BLaER1 (cell line): ENCODE data around the gene LMCD1.

ENCODE experiments used
- H3K27ac ChIP-seq: shearing (Covaris generic); formaldehyde crosslinking; 2 replicates; pipeline ENCODE4 v1.8.1; 2022
- H3K27me3 ChIP-seq: shearing (Covaris generic); formaldehyde crosslinking; 2 replicates; pipeline ENCODE4 v1.8.1; 2022
- H3K36me3 ChIP-seq: shearing (Covaris generic); formaldehyde crosslinking; 2 replicates; pipeline ENCODE4 v1.8.1; 2022
- H3K4me1 ChIP-seq: shearing (Covaris generic); formaldehyde crosslinking; 2 replicates; pipeline ENCODE4 v1.8.1; 2022
- H3K4me2 ChIP-seq: shearing (Covaris generic); formaldehyde crosslinking; 2 replicates; pipeline ENCODE4 v1.8.1; 2022
- H3K4me3 ChIP-seq: shearing (Covaris generic); formaldehyde crosslinking; 2 replicates; pipeline ENCODE4 v1.8.1; 2022
- H3K9ac ChIP-seq: shearing (Covaris generic); formaldehyde crosslinking; 2 replicates; pipeline ENCODE4 v1.8.1; 2022
- H3K9me3 ChIP-seq: shearing (Covaris generic); formaldehyde crosslinking; 2 replicates; pipeline ENCODE4 v1.8.1; 2022
- H4K20me1 ChIP-seq: shearing (Covaris generic); formaldehyde crosslinking; 2 replicates; pipeline ENCODE4 v1.8.1; 2022
- Cebpa-rat ChIP-seq: shearing (Covaris generic); IDR thresholded peaks from 2 replicates; pipeline ENCODE4 v1.8.1; 2022

LMCD1 gene

GRCh38 chr3:8517487-8517886 lies 15.9 kb downstream of the LMCD1 start:
- Histone ChIP-seq H3K9ac (no peak overlapping the region), H3K27me3 (no peaks in the 10 kb centered on the region), H3K4me2 (no peak overlapping the region), H3K9me3 (peaks cover 19% of the 10 kb centered on the region; the same call in 1 of the 2 replicates), H3K4me3 (no peak overlapping the region), H3K36me3 (no peaks in the 10 kb centered on the region), H4K20me1 (no peaks in the 10 kb centered on the region), H3K27ac (no peak overlapping the region), H3K4me1 (peaks cover 19% of the 10 kb centered on the region)
- no peak for TF ChIP-seq Cebpa-rat

- H3K27ac ChIP-seq = no peak overlapping the region
- H3K4me1 ChIP-seq = peaks cover 19% of the 10 kb centered on the region
- no peaks in the 10 kb centered on the region for H4K20me1 ChIP-seq
- H3K9me3 ChIP-seq = peaks cover 19% of the 10 kb centered on the region; the same call in 1 of the 2 replicates
- no peak overlapping the region for H3K4me2 ChIP-seq
- H3K9ac ChIP-seq = no peak overlapping the region
- no peak overlapping the region for H3K4me3 ChIP-seq
- no peaks in the 10 kb centered on the region for H3K27me3 ChIP-seq
- no peak for TF ChIP-seq Cebpa-rat
- no peaks in the 10 kb centered on the region for H3K36me3 ChIP-seq
Observed at GRCh38 chr3:8518138-8518537, 16.5 kb downstream of the LMCD1 start.

- Histone ChIP-seq H3K4me2 (no peak overlapping the region), H3K4me1 (peaks cover 28% of the 10 kb centered on the region), H3K9me3 (peaks cover 19% of the 10 kb centered on the region; the same call in 1 of the 2 replicates), H3K4me3 (no peak overlapping the region), H3K9ac (no peak overlapping the region), H3K27ac (no peak overlapping the region), H3K27me3 (no peaks in the 10 kb centered on the region), H3K36me3 (no peaks in the 10 kb centered on the region), H4K20me1 (no peaks in the 10 kb centered on the region)
- no peak for TF ChIP-seq Cebpa-rat
Observed at GRCh38 chr3:8519156-8519555, 17.5 kb downstream of the LMCD1 start.

- Histone ChIP-seq H3K4me3 (no peak overlapping the region), H3K36me3 (no peaks in the 10 kb centered on the region), H3K9me3 (peaks cover 19% of the 10 kb centered on the region; the same call in 1 of the 2 replicates), H3K27me3 (no peaks in the 10 kb centered on the region), H4K20me1 (no peaks in the 10 kb centered on the region), H3K27ac (no peak overlapping the region), H3K4me2 (no peak overlapping the region), H3K4me1 (peaks cover 36% of the 10 kb centered on the region), H3K9ac (no peak overlapping the region)
- no peak for TF ChIP-seq Cebpa-rat
Observed at GRCh38 chr3:8519774-8520448, 18.3 kb downstream of the LMCD1 start.

GRCh38 chr3:8520816-8521403 lies 19.3 kb downstream of the LMCD1 start:
- H3K4me2 ChIP-seq = no peak overlapping the region
- no peaks in the 10 kb centered on the region for H3K36me3 ChIP-seq
- H4K20me1 ChIP-seq = no peaks in the 10 kb centered on the region
- H3K9ac ChIP-seq = no peak overlapping the region
- no peak overlapping the region for H3K4me3 ChIP-seq
- no peak overlapping the region for H3K27ac ChIP-seq
- no peak for TF ChIP-seq Cebpa-rat
- H3K4me1 ChIP-seq = peaks cover 35% of the 10 kb centered on the region
- peaks cover 19% of the 10 kb centered on the region; the same call in 1 of the 2 replicates for H3K9me3 ChIP-seq
- H3K27me3 ChIP-seq = no peaks in the 10 kb centered on the region

- Histone ChIP-seq H3K36me3 (no peaks in the 10 kb centered on the region), H3K9me3 (peaks cover 19% of the 10 kb centered on the region; the same call in 1 of the 2 replicates), H3K4me3 (no peak overlapping the region), H4K20me1 (no peaks in the 10 kb centered on the region), H3K27me3 (no peaks in the 10 kb centered on the region), H3K4me1 (peaks cover 31% of the 10 kb centered on the region), H3K27ac (no peak overlapping the region), H3K4me2 (no peak overlapping the region), H3K9ac (no peak overlapping the region)
- no peak for TF ChIP-seq Cebpa-rat
Observed at GRCh38 chr3:8523041-8523440, 21.4 kb downstream of the LMCD1 start.

GRCh38 chr3:8524249-8524648 lies 22.6 kb downstream of the LMCD1 start:
- peaks cover 19% of the 10 kb centered on the region; the same call in 1 of the 2 replicates for H3K9me3 ChIP-seq
- H3K4me2 ChIP-seq = peak overlapping the region; percentile 50
- no peak overlapping the region for H3K4me3 ChIP-seq
- no peaks in the 10 kb centered on the region for H3K27me3 ChIP-seq
- peaks cover 43% of the 10 kb centered on the region for H3K4me1 ChIP-seq
- no peaks in the 10 kb centered on the region for H4K20me1 ChIP-seq
- TF ChIP-seq Cebpa-rat = no peak
- H3K9ac ChIP-seq = no peak overlapping the region; the same call in 1 of the 2 replicates
- H3K36me3 ChIP-seq = no peaks in the 10 kb centered on the region
- H3K27ac ChIP-seq = no peak overlapping the region; the same call in 1 of the 2 replicates

- peaks cover 49% of the 10 kb centered on the region for H3K4me1 ChIP-seq
- H3K27ac ChIP-seq = no peak overlapping the region; the same call in 1 of the 2 replicates
- no peaks in the 10 kb centered on the region for H4K20me1 ChIP-seq
- H3K4me3 ChIP-seq = no peak overlapping the region
- peaks cover 19% of the 10 kb centered on the region; the same call in 1 of the 2 replicates for H3K9me3 ChIP-seq
- no peak overlapping the region; the same call in 1 of the 2 replicates for H3K9ac ChIP-seq
- TF ChIP-seq Cebpa-rat = no peak
- no peaks in the 10 kb centered on the region for H3K27me3 ChIP-seq
- peak overlapping the region; percentile 50 for H3K4me2 ChIP-seq
- no peaks in the 10 kb centered on the region for H3K36me3 ChIP-seq
Observed at GRCh38 chr3:8524656-8525399, 23.2 kb downstream of the LMCD1 start.

- no peaks in the 10 kb centered on the region for H3K36me3 ChIP-seq
- H3K27me3 ChIP-seq = no peaks in the 10 kb centered on the region
- TF ChIP-seq Cebpa-rat = no peak
- H4K20me1 ChIP-seq = no peaks in the 10 kb centered on the region
- H3K9ac ChIP-seq = no peak overlapping the region
- peaks cover 14% of the 10 kb centered on the region; the same call in 1 of the 2 replicates for H3K9me3 ChIP-seq
- no peak overlapping the region for H3K4me3 ChIP-seq
- no peak overlapping the region for H3K27ac ChIP-seq
- H3K4me2 ChIP-seq = no peak overlapping the region
- H3K4me1 ChIP-seq = peaks cover 59% of the 10 kb centered on the region
Observed at GRCh38 chr3:8525893-8526292, 24.3 kb downstream of the LMCD1 start.

- Histone ChIP-seq H3K9ac (no peak overlapping the region), H3K9me3 (no peaks in the 10 kb centered on the region), H3K4me2 (peak overlapping the region; percentile 57), H3K36me3 (no peaks in the 10 kb centered on the region), H3K27me3 (no peaks in the 10 kb centered on the region), H3K4me3 (no peak overlapping the region), H3K4me1 (peaks cover 42% of the 10 kb centered on the region), H4K20me1 (no peaks in the 10 kb centered on the region), H3K27ac (0 out of 2 replicates have a peak overlapping the region, but pooled peaks have one; percentile 2)
- no peak for TF ChIP-seq Cebpa-rat
Observed at GRCh38 chr3:8529181-8529637, 27.6 kb downstream of the LMCD1 start.
